ENCODE data around the gene ADCY9.

ADCY9 gene

GRCh38 chr16:4006397-4006999, 109.7 kb downstream of the ADCY9 start:
- no peak for DNase-seq (ENCODE audit: low read depth in 3 of 3, low spot score in 1 of 3)

DNA sequence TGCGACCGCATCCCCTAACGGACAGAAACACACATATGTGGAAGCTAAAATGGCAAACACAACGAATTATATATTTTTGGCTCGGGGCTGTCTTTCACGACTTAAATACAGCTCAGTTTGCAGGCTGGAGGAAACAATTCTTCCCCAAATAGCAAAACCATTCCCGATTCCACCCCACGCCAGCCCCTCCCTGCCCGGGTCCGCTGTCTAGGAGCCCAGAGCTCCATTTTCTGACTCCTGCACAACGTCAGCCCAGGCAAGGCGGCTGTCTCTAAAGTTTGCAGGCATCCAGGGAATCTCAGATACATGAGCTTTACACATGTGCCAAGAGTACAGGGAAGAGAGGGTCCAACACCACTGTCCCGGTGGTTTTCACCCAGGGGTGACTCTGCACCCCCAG, 110.5 kb downstream of the ADCY9 start:
- no peak for DNase-seq (ENCODE audit: low read depth in 3 of 3, low spot score in 1 of 3)

DNA sequence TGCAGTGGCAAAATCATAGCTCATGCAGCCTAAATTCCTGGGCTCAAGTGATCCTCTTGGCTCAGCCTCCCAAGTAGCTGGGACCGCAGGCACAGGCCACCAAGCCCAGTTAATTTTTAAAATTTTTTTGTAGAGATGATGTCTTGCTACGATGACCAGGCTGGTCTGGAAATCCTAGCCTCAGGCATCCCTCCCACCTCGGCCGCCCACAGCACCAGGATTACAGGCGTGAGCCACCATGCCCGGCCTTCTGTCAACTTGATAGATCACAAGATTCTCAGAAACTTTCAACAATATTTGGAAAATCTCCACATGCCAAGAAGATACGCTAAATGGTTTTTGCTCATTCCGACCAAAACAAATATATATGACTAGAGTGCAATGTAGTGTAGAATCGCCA, 111.0 kb downstream of the ADCY9 start:
- DNase-seq (ENCODE audit: low read depth in 3 of 3, low spot score in 1 of 3) = no peak

DNA sequence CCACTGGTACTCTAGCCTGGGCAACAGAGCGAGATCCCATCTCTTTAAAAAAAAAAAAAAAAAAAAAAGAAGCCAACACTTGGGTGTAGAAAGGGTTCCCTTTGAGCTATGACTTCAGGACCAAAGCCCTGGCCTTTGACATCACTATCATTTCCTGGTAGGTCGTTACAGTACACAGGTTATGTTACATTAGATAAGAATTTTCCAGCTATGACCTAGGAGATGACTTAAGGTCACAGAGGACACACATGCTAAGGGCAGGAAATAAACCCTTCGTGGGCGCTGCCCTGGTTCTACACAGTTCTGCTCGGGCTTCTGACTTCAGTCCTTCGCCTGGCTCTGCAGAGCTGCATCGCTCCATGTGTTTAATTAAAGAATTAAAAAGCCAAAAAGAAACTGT, 112.0 kb downstream of the ADCY9 start:
- no peak for DNase-seq (ENCODE audit: low read depth in 3 of 3, low spot score in 1 of 3)

DNA sequence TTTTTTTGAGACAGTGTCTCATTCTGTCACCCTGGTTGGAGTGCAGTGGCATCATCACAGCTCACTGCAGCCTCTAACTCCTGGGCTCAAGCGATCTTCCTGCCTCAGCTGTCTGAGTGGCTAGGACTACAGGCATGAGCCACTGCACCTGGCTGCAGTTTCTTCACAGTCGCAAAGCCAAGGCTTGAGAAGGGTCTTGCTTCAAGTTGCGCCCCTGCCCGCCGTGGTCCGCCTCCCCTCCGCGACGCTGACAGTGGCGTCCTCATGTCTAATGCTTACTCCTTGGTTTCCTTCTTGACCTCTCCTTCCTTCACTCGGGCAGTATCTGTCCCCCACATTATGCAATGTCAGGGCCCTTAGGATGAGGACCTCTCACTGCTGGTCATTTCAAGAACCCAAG, 112.7 kb downstream of the ADCY9 start:
- no peak for DNase-seq (ENCODE audit: low read depth in 3 of 3, low spot score in 1 of 3)

DNA sequence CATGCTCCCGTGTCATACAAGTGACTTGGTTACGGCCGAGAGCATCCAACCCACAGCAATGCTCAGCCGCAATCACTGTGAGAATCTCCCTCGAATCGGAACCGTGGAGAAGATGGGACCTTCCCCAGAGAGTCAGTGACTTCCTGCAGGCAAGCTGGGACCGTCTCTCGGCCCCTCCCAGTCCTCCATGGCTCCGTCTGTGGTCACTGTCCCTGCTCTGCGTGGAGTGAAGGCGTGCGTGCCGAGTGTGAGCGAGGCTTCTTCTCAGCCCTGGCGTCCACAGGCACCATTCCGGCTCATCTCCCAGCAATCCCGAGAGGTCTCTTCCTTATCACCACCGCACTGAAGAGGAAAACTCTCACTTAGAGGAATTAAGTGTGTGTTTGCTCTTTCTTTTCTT, 113.1 kb downstream of the ADCY9 start:
- no peak for DNase-seq (ENCODE audit: low read depth in 3 of 3, low spot score in 1 of 3)

GRCh38 chr16:4002121-4002520, 114.1 kb downstream of the ADCY9 start:
- no peak for DNase-seq (ENCODE audit: low read depth in 3 of 3, low spot score in 1 of 3)

DNA sequence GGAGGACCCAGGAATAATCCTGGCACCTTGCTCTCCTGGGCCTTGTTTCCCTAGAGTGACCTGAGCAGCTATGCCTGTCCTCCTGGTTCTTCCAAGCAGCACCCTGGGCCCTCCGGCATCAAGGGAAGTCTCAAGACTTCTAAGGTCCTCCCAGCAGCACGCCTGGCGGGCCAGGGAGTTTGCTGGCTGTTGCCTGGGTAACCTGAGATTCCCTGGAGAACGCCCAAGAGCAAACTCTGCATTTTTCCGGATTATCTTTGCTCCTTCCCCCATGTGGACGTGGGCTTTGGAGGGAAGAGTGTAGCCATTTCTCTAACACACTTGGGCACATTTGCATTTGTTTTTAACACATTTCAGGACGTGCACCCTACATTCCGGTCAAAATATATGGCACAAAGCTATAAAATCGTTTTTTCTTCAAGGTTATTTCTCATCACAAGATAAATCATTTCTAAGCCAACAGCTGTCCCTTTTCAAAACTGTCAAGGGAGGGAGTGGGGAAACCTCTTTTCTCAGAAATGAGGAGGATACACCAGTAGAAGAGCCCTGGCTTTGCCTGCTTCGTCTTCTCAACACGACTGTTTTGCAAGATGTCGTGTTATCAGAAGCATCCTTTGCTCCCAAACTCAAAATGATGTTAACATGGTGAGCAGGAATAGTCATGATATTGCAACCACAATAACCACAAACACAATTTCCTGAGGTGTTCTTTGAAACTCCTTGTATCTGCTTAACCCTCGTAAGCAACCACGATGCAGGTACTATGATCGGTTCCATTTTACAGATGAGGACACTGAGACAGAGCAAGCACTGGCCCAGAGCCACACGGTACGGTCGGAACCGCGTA, 116.5 kb downstream of the ADCY9 start:
- no peak for DNase-seq (ENCODE audit: low read depth in 3 of 3, low spot score in 1 of 3)

DNA sequence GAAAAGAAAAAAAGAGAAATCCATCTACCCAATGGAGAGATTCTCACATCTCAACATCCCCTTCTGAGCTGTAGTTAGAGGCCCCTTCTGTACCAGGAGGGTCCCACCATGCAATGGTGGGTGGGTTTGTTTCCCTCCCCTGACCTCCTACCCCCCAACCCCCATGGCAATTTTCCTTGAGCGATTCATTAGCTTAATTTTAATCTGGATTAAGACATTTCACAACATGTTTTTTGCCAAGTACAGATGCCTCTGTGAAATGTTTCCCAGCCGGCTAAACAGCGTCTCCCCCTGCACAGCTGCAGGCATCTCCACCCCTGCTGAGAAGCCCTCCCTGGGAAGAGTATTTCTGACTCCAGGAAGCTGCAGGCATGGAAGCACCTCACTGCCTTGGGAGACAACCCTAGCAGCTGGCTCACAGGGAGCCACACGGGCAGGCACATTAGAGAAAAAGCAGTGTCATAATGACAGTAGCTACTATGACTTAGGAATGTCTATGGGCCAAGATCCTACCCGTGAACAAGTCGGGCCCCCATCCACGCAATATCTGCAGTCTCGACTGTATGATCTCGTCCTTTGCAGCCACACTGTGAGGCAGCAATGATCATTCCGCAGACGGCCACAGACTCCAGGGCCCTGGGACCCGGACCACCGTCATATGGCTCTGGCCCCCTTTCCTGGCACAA, 117.3 kb downstream of the ADCY9 start:
- DNase-seq (ENCODE audit: low read depth in 3 of 3, low spot score in 1 of 3) = no peak

DNA sequence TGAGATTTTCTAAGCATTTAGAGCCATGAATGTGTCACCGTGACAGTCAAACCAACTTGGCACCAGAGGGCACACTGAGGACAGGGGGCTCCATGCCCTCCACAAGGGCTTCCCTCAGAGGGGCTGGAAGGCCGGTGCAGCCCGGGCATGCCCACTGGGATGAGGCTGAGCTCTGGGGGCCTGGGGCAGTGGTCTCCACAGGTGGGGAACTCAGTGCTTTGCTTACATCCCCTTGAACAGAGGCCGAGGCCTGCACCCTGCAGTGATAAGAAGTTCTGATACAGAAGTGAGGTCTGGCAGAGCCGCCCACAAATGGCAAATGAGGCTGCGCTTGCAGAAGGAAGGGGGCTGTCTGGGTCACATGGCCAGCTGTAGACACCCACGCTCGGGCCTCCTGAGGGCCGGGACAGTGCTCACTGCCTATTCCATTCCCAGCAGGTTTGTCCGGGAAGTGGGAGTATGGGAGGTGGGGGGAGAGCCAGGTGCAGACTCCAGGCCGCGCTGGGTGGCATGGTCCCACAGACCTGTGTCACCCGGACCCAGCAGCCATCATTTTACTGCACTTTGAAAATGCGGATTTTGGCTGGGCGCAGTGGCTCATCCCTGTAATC, 118.9 kb downstream of the ADCY9 start:
- DNase-seq (ENCODE audit: low read depth in 3 of 3, low spot score in 1 of 3) = no peak

GRCh38 chr16:3995001-3995400, 121.2 kb downstream of the ADCY9 start:
- no peak for DNase-seq (ENCODE audit: low read depth in 3 of 3, low spot score in 1 of 3)

DNA sequence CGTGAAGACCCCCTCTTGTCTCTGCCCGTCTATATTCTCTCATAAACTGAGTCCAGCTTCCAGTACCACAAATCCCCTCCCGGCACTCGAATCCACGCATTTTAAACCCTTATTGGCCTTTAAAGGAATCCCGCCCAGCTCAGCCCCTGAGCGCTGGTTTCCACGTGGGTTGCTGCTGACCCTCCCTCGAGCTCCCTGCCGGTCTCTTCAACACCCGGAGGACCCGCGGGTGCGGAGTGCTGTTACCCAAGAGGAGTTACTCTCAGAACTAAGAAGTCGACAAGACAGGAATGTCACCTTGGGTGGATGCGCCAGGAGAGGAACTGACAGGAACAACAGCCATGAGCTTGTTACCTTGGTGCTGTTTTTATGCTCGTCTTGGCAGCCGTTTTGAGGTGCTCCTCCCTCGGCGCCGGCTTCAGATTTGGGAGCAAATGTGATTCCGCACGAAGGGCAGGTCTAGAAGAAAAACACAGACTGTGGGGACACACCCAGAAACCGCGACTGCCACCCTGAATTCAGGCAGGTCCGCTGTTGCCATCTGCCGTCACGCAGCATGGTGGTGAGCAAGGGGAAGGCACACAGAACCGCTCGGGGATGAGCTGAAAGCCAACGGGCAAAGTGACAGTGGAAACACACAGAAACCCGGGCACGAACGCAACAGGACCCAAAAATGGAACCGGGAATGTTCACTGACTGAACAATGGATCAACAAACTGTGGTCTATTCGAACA, 123.0 kb downstream of the ADCY9 start:
- no peak for DNase-seq (ENCODE audit: low read depth in 3 of 3, low spot score in 1 of 3)

DNA sequence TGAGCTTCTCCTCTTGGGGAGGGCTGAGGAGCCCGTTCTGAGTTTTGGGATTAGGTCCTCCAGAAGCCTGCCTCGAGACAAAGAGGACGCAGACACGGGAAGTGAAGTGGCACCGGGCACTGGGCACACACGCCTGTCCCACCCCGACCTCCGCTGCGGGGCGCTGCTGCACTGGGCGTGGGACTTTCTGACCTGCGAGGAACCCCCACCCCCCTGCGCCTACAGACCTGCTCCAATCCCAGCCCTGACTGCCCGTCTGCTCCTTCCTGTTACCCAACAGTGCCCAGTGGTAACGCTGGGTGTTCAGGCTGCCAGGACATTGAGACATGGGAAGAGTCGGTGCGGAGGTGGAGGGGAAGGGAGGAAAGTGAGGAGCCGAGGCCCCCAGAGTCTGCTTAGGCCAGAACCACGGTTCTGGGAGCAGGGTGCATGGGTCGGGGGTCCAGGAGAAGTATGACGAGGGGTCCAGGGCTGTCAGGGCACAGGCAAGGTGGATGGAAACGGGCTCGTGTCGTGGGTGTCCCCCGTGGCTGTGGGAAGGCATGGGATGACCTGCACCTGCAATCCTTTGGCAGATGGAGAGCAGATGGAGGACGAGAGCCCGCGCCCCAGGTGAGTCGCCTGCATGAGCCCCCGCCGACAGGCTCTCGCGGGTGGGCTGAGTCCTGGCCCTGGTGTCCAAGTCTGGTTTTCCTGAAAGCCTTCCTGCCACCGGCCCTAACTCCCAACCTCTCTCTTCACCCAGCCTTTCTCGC, 123.8 kb downstream of the ADCY9 start:
- no peak for DNase-seq (ENCODE audit: low read depth in 3 of 3, low spot score in 1 of 3)

- no peak for DNase-seq (ENCODE audit: low read depth in 3 of 3, low spot score in 1 of 3)
Measured at GRCh38 chr16:3988824-3989223, 127.4 kb downstream of the ADCY9 start.

- no peak for DNase-seq (ENCODE audit: low read depth in 3 of 3, low spot score in 1 of 3)
Measured at GRCh38 chr16:3988011-3988410, 128.2 kb downstream of the ADCY9 start.

DNA sequence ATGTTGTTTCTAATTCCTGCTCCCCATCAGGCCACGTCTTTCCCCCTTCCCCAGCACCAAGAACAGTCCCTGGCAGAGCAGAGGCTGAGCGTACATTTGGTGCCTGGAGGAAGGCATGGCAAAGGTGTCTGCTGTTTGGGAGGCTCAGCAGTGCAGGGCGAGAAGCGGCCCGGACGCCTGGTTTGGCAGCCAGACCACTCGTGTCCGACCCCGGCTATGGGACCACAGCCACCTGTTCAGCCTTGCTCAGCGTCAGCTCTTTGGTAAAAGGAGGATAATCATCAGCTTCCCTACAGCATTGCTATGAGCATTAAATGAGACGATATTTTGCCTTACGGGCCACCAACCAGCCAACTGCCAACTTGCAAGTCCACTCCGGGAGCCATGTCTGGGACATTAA, 129.0 kb downstream of the ADCY9 start:
- DNase-seq (ENCODE audit: low read depth in 3 of 3, low spot score in 1 of 3) = no peak

DNA sequence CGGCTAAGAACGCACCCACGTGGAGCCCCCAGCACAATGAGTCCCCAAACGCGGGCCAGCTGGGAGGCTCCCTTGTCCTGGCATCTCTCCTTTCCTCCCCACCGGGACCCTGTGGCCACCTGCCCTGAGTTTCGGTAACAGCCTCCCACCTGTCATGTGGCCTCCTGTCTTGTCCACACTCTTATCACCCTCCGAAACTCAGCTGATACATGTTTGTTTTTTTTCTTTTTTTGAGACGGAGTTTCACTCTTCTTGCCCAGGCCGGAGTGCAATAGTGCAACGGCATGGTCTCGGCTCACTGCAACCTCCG, 130.1 kb downstream of the ADCY9 start:
- DNase-seq (ENCODE audit: low read depth in 3 of 3, low spot score in 1 of 3) = no peak

GRCh38 chr16:3984111-3985060, 131.9 kb downstream of the ADCY9 start:
- no peak for DNase-seq (ENCODE audit: low read depth in 3 of 3, low spot score in 1 of 3)

- no peak for DNase-seq (ENCODE audit: low read depth in 3 of 3, low spot score in 1 of 3)
Measured at GRCh38 chr16:3983081-3983520, 133.1 kb downstream of the ADCY9 start.

Data from stimulated activated CD4-positive, alpha-beta T cell treated with anti-CD3 and anti-CD28 coated beads, TNF-alpha, amount 100 ng/mL, for 1 hour (primary cell).